ENCODE results near the gene DNLZ.

The DNLZ gene

GRCh38 chr9:136374183-136374575, 10.6 kb upstream of the DNLZ start:
- no peak for DNase-seq

- no peak for DNase-seq
Observed at GRCh38 chr9:136373300-136374182, 10.0 kb upstream of the DNLZ start, which contains the start of gene CARD9. Gene CARD9, minus strand, starts transcription at chr9:136373669. Its CDS starts 1,591 bp downstream, at chr9:136372078.

- no peak for DNase-seq
Observed at GRCh38 chr9:136372561-136373299, 9.2 kb upstream of the DNLZ start.

DNA sequence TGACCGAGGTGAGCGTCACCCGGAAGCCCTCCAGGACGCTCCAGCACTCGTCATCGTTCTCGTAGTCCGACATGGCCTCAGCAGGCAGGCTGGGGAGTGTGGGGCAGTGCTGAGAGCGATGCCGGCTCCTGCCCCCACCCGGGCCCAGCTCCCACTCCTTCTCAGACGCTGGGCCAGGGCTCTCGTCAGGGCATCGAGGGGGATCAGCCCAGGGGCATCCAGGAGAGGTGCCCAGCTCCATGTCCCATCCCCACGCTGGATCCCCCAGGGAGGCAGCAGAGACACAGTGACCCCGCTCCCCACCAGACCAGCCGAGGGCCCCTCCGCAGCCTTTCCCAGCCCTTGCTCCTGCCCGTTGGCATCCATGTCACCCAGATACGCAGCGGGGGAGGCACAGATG, 8.5 kb upstream of the DNLZ start:
- DNase-seq = no peak

GRCh38 chr9:136371533-136371880, 8.0 kb upstream of the DNLZ start:
- DNase-seq = no peak

DNA sequence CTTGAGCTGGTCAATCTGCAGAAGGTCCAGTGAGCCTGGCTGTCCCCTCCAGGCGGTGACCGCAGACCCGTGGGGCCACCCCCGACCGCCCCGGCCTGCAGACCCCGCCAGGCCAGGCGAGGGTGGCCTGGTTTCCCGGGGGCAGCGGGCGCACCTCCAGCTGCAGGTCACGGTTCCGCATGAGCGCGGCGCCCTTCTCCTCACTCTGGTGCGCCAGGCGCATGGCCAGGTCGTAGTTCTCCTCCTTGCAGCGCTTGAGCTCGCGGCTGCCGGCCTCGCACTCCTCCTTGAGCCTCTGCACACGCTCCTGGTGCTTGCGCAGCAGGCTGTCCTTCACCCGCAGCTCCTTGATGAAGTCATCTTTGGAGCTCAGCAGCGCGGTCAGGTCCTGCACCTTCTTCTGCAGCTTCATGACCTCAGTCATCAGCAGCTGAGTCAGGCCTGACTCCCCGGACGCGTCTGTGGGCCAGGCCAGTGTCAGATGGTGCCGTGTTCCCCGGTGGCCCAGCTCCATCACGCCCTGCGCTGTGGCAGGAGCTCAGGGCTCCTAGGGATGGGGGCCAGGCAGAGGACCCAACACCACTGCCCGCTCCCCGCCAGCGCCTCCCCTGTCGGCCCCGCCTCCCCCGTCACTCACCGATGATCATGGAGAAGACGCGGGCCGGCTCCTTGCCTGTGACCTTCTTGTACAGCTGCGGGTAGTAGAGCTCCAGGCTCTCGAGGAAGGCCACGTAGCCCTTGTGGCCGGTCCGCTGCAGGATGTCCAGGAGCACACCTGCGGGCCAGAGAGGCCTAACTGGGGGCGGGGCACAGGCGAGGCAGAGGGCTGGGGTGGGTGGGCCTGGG, 7.4 kb upstream of the DNLZ start:
- DNase-seq = no peak

DNA sequence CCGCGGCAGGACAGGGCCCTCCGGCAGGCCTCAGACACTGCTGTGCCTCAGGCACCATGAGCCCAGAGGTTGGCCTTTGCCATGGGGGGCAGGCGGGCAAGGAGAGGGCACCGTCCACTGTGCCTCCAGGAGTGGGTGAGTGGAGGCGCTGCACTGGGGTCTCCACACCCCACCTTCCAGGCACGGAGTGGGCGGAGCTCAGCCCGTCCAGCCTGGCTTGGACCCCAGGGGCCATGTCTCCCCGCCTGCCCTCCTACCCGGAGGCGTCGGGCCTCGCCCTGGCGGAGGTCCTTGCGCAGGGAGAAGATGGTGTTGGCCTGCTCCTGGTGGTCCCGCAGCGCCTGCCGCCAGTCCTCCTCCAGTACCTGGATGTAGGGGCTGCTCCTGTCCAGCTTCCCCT, 6.5 kb upstream of the DNLZ start:
- no peak for DNase-seq

GRCh38 chr9:136368190-136368589, 4.6 kb upstream of the DNLZ start:
- no peak for DNase-seq

DNA sequence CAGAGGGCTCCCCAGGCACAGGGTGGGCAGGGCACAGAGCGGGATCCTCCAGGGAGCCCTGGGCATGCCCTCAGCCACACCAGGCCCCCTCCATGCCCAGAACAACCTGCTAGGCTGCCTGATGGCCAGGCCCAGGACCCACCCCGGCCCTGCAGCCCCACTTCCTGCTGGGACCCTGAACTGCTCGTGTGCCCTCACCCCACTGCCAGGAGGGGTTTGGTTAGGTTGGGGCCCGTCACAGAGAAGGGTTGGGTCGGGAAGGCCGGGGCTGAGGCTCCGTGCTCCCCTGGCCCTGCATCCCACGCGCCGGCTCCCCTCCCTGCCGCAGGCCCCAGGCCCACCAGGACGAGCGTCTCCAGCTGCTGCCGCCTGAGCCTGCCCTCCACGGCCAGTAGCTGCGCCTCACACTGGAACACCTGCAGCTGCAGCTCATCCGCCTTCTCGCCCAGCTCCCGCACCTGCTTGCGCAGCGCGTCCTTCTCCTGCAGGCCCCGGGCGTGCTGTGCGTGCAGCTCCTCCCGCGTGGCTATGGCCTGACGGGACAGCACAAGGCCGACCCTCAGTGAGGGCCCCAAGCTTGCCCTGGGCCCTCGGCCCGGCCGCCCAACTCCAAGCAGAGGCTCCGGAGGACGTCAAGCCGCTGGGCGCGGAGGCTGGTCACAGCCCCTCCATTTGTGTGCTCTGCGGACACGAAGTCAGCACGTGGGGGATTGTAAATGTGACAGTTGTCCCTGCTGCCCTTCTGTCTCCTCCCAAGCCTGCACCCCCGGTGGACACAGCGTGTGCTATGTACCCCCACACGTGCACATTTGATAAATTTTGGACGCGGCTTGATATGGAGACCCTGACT, 4.0 kb upstream of the DNLZ start:
- no peak for DNase-seq

DNA sequence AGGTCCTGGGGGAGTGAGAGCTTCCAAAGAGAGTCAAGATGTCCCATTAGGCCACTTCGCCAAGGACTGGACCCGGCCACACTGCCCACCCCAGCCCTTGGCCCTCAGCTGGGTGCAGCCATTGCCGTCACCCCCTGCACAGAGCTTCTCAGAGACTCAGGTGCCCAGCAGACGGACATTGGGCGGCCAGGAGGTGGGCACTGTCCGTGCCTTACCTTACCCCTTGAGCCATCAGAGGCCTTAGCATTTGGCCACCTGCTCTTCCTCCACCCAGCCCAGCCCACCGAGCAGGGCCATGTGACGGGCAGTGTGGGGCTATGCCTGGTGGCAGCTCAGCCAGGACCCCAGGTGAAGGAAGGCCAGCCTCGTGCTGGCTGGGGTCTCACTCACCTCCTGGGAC, 3.3 kb upstream of the DNLZ start:
- DNase-seq = no peak

DNA sequence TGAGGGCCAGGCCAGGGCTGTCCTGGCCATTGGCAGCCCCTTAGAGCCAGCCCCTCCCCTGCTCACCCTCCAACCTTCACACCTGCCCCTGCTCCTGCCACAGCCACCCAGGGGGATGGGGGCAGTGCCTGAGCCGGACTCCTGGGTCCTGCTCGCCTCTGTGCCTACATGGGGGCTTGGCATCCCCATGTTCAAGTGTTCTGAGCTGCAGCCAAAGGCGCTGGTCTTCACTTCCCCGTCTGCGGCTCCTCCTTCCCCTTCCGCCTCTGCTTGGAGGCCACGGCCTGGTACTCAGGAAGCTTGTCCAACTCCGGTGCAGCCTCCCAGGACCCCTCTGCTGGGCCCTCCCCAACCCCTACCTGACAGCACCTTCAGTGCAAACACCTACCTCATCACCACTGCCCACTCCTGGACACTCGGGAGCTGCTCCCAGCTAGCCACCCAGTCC, 2.3 kb upstream of the DNLZ start:
- DNase-seq = no peak

DNA sequence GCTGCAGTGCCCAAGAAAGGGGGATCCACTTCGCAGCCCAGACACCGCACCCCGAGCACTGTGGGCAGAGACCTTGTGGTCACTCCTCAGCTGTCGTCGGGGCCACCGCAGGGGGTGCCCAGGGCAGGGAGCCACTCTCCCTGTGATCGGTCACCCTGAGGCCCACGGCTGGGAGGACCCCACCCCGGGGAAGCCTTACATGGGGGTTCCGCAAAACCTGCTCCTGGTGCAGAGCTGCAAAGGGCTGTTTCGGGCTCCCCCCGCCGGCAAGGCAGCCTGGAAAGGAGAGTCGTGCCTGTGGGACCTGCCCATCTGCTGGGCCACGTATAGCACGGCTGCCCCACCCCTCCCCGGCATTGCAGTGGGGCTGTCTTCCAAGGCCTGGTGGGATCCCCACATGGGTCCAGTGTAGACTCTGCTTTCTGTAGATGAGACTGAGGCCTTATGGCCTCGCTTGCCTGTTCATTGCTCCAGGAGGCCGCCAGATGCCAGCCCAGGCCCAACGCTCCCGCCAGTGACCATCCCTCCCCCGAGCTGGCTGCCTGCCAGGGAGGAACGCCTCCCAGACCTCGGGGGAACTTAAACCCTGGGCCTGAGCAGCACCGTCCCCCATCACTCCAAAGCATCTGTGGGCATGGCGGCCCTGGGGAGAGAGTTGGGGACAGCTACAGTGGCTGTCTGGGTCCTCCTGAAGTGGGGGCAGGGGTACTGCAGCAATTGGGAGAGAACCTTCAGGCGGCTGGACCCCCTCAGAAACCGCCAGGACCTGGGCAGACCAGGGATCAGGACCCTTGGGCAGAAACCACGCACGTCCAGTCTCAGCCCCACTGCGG, 1.6 kb upstream of the DNLZ start:
- no peak for DNase-seq

DNA sequence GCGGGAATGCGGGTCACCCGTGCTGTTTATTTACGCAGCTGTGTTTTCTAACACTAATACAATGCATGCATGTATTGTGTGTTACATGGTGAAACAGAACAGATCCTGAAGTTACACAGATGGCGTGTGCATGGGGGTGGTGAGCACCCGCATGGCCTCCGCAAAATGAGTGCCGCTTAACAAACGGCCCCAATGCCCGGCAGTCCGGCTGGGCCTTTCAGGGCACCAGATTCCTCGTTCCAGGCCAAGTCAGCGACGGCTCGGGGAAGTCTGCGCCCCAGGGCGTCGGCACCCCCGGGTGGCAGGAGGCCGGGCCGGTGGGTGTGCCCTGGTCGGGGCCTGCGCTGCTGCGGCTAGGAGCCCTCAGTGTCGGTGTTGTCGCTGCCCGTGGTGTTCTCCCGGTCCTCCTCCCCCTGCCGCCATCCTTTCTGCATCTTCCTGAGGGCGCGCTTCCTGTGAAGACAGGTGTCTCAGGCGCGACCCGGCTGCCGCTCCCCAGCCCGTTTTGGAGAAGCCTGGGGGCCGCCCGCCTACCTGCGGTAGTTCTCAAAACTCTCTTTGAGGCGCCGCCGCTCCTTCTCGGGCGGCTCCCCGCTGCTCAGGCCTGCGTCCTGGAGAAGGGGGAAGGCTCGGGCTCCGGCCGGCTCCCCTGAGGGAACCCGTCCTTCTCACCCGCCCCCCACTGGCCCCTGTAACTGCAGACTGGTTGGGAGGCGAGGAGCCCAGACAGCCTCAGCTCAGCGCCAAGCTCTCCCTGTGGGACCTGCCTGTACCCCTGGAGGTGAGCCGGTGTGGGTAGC, 605 bp upstream of the DNLZ start:
- DNase-seq = no peak

GRCh38 chr9:136362450-136362784, 1.1 kb downstream of the DNLZ start:
- DNase-seq = no peak

GRCh38 chr9:136361754-136362449, 1.6 kb downstream of the DNLZ start:
- DNase-seq = no peak

DNA sequence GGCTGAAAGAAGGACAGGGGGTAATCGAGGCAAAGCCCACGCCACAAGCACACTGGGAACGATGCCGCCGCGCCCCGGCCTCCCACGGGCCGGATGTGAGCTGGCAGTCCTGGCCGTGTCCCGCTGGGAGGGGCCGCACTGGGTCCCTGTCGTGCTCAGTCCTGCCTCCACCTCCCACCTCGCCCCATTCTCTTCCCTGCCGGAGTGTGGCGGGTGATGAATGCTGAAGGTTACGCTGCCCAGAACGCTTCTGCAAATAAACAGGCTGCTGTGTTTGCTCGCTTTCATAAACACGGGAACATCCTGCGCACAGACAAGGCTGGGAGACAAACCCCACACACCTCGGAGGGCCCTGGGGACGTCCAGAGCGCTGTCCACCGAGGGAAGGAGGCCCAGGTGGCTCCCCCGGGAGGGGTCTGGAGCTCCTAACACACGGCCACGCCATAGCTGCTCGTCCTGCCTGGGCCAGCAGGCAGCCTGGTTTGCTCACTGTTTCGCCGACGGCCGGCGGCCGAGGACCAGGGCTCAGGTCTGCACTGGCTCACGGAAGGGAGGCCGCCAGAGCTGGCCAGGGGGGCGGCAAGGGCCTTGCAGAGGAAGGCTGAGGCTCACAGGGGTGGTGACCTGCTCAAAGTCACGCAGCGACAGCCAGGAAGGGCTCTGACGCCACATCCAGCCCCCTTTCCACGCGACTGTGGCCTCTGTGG, 2.3 kb downstream of the DNLZ start:
- no peak for DNase-seq

DNA sequence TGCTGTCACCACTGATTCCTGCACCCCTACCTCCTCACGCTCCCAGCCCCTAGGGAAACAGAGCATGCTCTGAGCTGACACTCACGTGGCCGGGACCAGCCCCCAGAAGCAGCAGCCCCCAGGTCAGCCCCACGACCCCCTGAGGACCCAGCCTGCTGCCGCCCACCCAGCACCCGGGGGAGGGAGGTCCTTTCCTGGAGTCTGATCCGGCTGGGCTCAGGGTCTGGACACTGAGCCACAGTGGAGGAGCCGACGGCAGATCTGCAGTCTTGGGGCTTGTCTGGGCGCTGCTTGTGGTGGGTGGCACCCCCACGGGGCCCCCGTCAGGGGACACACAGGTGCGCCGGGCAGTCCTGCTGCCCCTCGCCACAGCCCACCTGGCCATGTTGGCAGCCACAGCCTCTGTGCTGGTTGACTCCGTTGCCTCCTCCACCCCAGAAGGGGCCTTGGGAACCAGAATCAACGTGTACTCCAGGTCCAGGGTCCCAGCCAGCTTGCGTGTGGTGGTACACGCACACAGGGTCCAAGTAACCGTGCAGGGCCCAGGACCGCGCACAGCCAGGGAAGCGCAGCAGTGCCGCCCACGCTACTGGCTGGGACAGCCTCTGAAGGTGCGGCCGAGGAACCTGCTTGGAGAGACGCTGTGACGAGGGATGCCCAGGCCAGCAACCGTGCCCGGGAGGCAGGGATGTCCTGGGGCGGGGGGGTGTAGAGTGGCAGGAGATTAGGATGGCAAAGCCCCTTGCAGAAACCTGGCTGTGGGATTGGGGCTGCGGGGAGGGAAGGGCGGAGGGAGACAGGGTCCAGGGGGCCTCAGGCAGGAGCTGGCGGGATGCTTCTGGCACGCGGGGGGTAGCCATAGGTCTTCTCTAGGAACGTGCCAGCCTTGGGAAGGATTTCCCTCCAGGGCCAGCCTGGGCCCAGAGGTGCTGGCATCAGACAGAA, 3.5 kb downstream of the DNLZ start:
- DNase-seq = no peak

DNA sequence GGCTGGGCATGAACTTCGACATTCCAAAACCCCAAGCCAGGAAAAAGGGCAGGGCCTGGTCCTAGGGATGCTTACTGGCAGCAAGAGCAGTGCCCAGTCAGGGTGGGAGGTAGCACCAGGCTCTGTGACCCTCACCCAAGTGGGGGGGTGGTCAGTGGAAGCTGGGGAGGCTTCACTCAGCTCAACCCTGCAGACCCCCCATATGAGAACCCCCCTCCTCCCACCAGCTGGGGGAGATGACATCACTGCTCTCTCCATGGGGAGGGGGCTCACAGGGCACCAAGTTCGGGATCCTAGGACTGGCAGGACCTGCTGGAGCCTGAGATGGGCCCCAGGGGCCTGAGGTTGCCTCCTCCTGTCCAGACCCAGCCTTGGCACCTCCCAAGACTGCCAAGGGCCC, 4.7 kb downstream of the DNLZ start:
- DNase-seq = no peak

Data from stimulated activated CD4-positive, alpha-beta T cell treated with anti-CD3 and anti-CD28 coated beads, Interleukin-1b, Interleukin-23, amount 100 ng/mL, for 48 hours (primary cell).